ENCODE results near the gene SCAMP4.

Gene SCAMP4

GRCh38 chr19:1905863-1906375, 720 bp downstream of the SCAMP4 start:
- no peak for TF ChIP-seq CTCF (IDR thresholded peaks at IDR 0.05)

GRCh38 chr19:1906985-1907562, 1.9 kb downstream of the SCAMP4 start:
- TF ChIP-seq CTCF (IDR thresholded peaks at IDR 0.05): no peak

- no peak for TF ChIP-seq CTCF (IDR thresholded peaks at IDR 0.05)
Observed at GRCh38 chr19:1907563-1908363, 2.6 kb downstream of the SCAMP4 start.

- TF ChIP-seq CTCF (IDR thresholded peaks at IDR 0.05): no peak
Observed at GRCh38 chr19:1908364-1908678, 3.1 kb downstream of the SCAMP4 start.

GRCh38 chr19:1909761-1910080, 4.5 kb downstream of the SCAMP4 start:
- TF ChIP-seq CTCF (IDR thresholded peaks at IDR 0.05): no peak

- no peak for TF ChIP-seq CTCF (IDR thresholded peaks at IDR 0.05)
Observed at GRCh38 chr19:1910177-1910576, 5.0 kb downstream of the SCAMP4 start.

- no peak for TF ChIP-seq CTCF (IDR thresholded peaks at IDR 0.05)
Observed at GRCh38 chr19:1911098-1911497, 5.9 kb downstream of the SCAMP4 start.

Data from LNCAP (cell line).